ENCODE results near the gene NFIB. TPM values are rescaled to one million over a fixed set of nuclear protein-coding genes. Genes with fewer than 3 reads are reported as not detected.

Gene NFIB
- total and polyA plus RNA-seq, 2 of the 4 experiments (the other 2 are of a cell fraction), result 1.4 to 2.0 TPM

DNA sequence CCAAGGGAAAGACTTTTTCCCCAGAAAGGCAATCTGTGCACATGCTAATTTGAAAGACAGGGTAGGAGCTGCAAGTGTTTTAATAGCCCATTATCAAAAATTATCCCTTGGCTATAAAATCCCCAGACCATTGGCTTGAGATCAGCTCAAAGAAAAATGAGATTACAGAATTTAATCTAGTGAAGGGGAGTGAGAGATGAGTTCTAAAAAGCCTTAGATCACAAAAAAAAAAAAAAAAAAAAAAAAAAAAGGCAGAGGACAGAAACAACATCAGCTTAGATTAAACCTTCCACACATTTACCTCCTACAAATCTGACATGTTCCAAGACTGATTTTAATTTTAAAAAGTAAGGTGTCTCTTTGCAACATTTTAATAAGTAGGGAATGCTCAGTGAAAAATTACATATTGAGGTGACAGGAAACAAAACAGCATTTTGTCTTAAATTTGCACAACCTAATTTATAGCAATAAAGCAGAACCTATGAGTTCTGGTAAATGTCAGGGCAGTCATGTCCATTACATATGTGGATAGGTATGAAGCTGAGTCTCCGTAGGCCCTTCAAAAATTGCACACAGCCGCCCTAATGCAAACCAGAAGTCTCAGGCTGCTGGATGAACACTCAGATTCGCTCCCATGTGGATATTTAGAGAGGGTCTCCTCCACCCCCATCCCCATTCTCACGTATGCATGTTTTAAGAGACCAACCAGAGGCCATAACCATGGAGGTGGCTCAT, 43.4 kb downstream of the NFIB start:
- ChIA-PET POLR2A (ENCODE audit: unreplicated experiment) (no interaction called here), CTCF (no interaction called here)
- H3K27me3 ChIP-seq (ENCODE audit: control insufficient read depth, insufficient read depth, low read length), result peaks cover 9% of the 10 kb centered on the region
- H2BK20ac ChIP-seq (ENCODE audit: low read depth, low read length), result no peak overlapping the region
- H3K9me3 ChIP-seq (ENCODE audit: control insufficient read depth, insufficient read depth, low read length), result no peaks in the 10 kb centered on the region
- H3K4me2 ChIP-seq (ENCODE audit: low read depth, low read length), result no peak overlapping the region
- H4K5ac ChIP-seq (ENCODE audit: low read depth, low read length), result no peak overlapping the region
- no peak overlapping the region for H4K8ac ChIP-seq (ENCODE audit: low read depth in 2 of 2, low read length in 2 of 2)
- no peak overlapping the region for H3K4ac ChIP-seq (ENCODE audit: low read depth, low read length)
- H3K56ac ChIP-seq (ENCODE audit: extremely low read depth, insufficient read depth, low read length), result no peak overlapping the region
- H3K79me1 ChIP-seq (ENCODE audit: low read depth in 1 of 2, low read length in 2 of 2), result no peaks in the 10 kb centered on the region
- H3K9me1 ChIP-seq (ENCODE audit: insufficient read depth, low read length), result no peaks in the 10 kb centered on the region
- H4K91ac ChIP-seq (ENCODE audit: insufficient read depth, low read depth, low read length), result no peak overlapping the region
- no peak overlapping the region for H2AK5ac ChIP-seq (ENCODE audit: low read depth, low read length)
- ATAC-seq (ENCODE audit: low read depth) (no peak; the same call in 1 of the 2 replicates), DNase-seq (peak; percentile 51)
- H2BK5ac ChIP-seq (ENCODE audit: low read depth, low read length, poor library complexity, severe bottlenecking), result no peak overlapping the region
- H2AFZ ChIP-seq (replicated peaks; ENCODE audit: low read length, poor library complexity), result no peak overlapping the region
- in situ Hi-C loops (cut with MboI; ENCODE audit: low sequenced_read_pairs), result no loop called here
- no peak overlapping the region for H3K23ac ChIP-seq (ENCODE audit: low read depth, low read length)
- H3K9ac ChIP-seq (ENCODE audit: low read depth, low read length), result no peak overlapping the region
- no peaks in the 10 kb centered on the region for H3K36me3 ChIP-seq (ENCODE audit: control insufficient read depth, insufficient read depth, low read length)
- intact Hi-C loops (cut with micrococcal nuclease), result no loop called here
- no peak overlapping the region for H2BK15ac ChIP-seq (ENCODE audit: low read depth, low read length)
- BruUV-seq (replicated peaks), result no TSS peak
- TF ChIP-seq CHD1 (IDR thresholded peaks at IDR 0.05; ENCODE audit: low read depth, low read length), result no peak
- H3K14ac ChIP-seq (replicated peaks; ENCODE audit: low read depth, low read length), result no peak overlapping the region
- H3K4me3 ChIP-seq (ENCODE audit: insufficient read depth, low read depth, low read length), result no peak overlapping the region
- H4K20me1 ChIP-seq (ENCODE audit: insufficient read depth, low read length), result no peaks in the 10 kb centered on the region
- H2AK9ac ChIP-seq (replicated peaks; ENCODE audit: low read depth, low read length, poor library complexity), result no peak overlapping the region
- no peak overlapping the region for H3K18ac ChIP-seq (ENCODE audit: low read depth, low read length)
- peaks cover 2% of the 10 kb centered on the region; the same call in 1 of the 2 replicates for H3K4me1 ChIP-seq (ENCODE audit: control insufficient read depth, insufficient read depth, low read length)
- no peak overlapping the region for H3K27ac ChIP-seq (ENCODE audit: insufficient read depth, low read length)
- no CpG with 5 or more reads among the region's 4 CpGs for WGBS, 2 experiments (ENCODE audit: extremely low coverage in 2 of 2, insufficient read length in 1 of 2)
- dilution Hi-C loops (cut with HindIII; ENCODE audit: low sequenced_read_pairs, unreplicated experiment), result no loop called here
- H2BK120ac ChIP-seq (ENCODE audit: low read depth, low read length), result no peak overlapping the region
